GM19397 (cell line): ENCODE measurements around the gene EGLN1.

Source experiments
- ATAC-seq: cut with Tn5 transposase; IDR thresholded peaks from one replicate; pipeline ENCODE4 v1.9.1; 2021; ENCODE audit warnings: mild to moderate bottlenecking, moderate library complexity; ENCODE audit not compliant: unreplicated experiment

Gene EGLN1

GRCh38 chr1:231401478-231401877 lies 20.6 kb downstream of the EGLN1 start:
- no peak for ATAC-seq

- no peak for ATAC-seq
These were observed 24.0 kb downstream of the EGLN1 start for GRCh38 chr1:231397886-231398671.

DNA sequence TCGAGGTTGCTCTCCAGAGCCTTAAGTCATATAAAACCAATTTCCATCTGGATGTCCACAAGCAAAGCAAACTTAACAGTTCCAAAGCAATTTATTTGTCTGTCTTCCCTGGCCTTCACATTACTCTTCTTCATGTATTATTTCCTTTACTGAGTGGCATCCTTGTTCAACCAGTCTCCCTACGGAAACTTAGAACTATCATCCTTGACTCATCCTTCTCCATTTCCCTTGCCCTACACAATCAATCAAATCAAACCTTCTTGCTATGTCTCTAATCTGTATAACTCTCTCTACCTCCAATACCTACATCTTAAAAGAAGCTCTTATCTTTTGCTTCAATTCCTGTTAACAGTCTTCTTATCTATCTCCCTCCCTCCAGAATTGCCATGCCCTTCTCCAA lies 25.4 kb downstream of the EGLN1 start:
- no peak for ATAC-seq

DNA sequence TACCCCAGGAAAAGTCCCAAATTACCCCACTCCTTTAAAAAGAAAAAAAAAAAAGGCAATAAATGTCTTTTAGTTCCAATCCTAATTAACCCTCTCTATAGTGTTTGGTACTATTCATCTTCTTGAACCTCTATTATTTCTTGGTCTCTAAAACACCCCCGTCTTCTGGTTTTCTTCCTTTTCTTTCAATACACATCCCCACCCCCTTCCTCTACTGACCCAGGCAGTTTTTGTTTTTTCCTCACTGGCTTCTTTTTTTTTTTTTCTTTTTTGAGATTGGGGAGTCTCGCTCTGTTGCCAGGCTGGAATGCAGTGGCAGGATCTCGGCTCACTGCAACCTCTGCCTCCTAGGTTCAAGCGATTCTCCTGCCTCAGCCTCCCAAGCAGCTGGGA lies 26.1 kb downstream of the EGLN1 start:
- ATAC-seq = no peak

- no peak for ATAC-seq
These were observed 26.8 kb downstream of the EGLN1 start for GRCh38 chr1:231395076-231395997.

GRCh38 chr1:231393668-231394067 lies 28.4 kb downstream of the EGLN1 start:
- ATAC-seq = no peak

- ATAC-seq = no peak
These were observed 29.5 kb downstream of the EGLN1 start for GRCh38 chr1:231392389-231393131.

DNA sequence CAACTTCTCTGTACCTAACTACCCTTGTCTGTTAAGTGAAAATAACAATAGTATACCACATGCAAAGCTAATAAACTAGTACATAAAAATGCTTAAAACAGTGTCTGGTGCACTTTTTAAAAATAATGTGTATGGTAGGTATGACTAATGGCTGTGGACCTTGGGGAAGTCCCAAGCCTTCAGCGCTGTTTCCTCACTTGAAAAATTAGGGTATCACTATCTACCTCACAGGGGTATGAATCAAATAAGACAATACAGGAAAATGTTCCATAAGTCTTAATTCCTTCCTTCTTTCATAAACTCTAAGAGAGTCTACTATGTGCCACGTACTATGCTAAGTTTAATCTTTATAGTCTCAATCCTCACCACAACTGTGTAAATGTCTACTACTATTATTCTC lies 32.0 kb downstream of the EGLN1 start:
- ATAC-seq = no peak

DNA sequence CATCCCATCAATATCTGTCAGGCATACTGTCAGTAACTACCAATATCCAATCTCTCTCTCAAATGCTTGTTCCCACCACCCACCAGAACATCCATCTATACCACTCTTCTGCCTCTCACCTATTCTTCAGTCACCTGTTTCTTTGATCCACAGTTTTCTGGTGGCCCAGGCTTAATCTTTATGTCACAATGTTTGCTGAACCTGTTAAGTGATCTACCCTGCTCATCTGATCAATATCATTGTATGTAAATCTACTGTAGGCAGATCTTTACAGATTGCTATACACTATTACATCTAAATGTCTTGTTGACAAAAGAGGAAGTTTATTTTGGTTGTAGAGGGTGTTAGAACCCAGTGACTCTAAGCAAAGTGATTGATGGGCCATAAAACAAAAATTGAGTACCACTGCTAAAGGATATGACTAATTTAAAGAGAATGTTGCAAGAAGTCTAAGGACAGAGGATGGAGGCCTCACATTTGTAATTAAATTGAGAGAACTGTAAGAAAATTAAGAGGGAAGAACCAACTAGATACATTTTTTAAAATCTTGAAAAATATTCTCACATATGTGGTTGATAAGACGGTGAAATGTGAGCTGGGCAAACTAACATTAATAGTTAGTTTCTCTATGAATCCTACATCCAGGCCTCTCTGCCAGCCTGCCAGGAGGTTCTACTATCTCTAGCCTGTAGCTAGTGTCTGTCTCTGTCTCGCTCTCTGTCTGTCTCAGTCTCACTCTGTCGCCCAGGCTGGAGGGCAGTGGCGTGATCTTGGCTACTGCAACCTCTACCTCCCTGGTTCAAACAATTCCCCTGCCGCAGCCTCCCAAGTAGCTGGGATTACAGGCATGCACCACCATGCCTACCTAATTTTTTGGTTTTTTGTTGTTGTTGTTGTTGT lies 34.1 kb downstream of the EGLN1 start:
- no peak for ATAC-seq

- no peak for ATAC-seq
These were observed 35.6 kb downstream of the EGLN1 start for GRCh38 chr1:231386466-231386865.

DNA sequence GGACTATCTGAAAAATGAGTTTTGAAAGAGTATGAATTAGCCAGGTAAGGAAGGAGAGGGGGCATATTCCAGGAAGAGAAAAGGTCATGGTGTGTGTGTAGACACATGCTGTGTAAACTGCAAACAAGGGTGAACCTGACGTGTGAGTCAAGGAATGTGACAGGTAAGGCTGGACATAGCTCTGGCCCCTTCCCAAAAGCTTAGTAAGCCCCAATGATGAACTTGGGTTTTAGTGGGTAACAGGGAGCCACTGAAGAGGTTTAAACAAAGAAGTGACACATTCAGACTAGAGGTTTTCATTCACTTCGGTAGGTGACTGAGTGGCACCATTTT lies 36.7 kb downstream of the EGLN1 start:
- no peak for ATAC-seq

GRCh38 chr1:231384696-231385415 lies 37.2 kb downstream of the EGLN1 start:
- no peak for ATAC-seq

GRCh38 chr1:231383159-231383860 lies 38.8 kb downstream of the EGLN1 start:
- ATAC-seq = no peak

GRCh38 chr1:231382426-231382825 lies 39.7 kb downstream of the EGLN1 start:
- no peak for ATAC-seq

DNA sequence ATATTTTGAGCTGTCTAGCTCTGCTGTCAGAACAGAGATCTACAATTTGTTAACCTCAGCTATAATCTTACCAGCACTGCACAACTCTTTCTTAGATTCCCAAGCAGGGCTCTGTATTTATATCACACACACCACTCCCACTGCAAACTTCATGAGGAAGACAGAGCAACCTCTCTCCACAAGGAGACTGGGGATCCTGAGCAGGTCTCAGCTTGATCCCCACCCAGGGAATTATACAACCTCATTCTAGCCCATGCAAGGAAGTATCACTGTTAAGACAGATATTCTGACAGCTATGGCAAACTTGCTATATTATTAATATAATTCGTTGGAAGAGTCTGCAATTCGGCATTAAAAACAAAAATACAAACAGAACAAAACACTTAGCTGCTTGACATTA lies 40.4 kb downstream of the EGLN1 start:
- no peak for ATAC-seq

GRCh38 chr1:231376875-231377549 lies 45.1 kb downstream of the EGLN1 start:
- no peak for ATAC-seq

- no peak for ATAC-seq
These were observed 46.0 kb downstream of the EGLN1 start for GRCh38 chr1:231376101-231376500.

- ATAC-seq = no peak
These were observed 47.7 kb downstream of the EGLN1 start for GRCh38 chr1:231374394-231374793.

- no peak for ATAC-seq
These were observed 49.6 kb downstream of the EGLN1 start for GRCh38 chr1:231372501-231372900.
